ENCODE data around the gene JARID2.

- TF ChIP-seq JUNB (CRISPR knock-in tag; conservative IDR thresholded peaks at IDR 0.05) (no peak), MAZ (CRISPR knock-in tag; conservative IDR thresholded peaks at IDR 0.05 in 1 of 2, IDR thresholded peaks at IDR 0.05 in 1 of 2) (no peak), PKNOX1 (IDR thresholded peaks at IDR 0.05) (no peak), CAMTA2 (CRISPR knock-in tag; conservative IDR thresholded peaks at IDR 0.05) (no peak), ZNF354B (CRISPR knock-in tag; IDR thresholded peaks at IDR 0.05) (no peak), PHF21A (IDR thresholded peaks at IDR 0.05; ENCODE audit: borderline replicate concordance, low read depth) (no peak), ZNF239 (CRISPR knock-in tag; IDR thresholded peaks at IDR 0.05) (no peak), MECOM (CRISPR knock-in tag; IDR thresholded peaks at IDR 0.05) (no peak), JUN (IDR thresholded peaks at IDR 0.05; ENCODE audit: borderline replicate concordance, low read depth, low read length) (no peak), JUN (CRISPR knock-in tag; IDR thresholded peaks at IDR 0.05; ENCODE audit: borderline replicate concordance) (no peak), TARDBP (IDR thresholded peaks at IDR 0.05) (no peak)
- TF ChIP-seq, protein P1, sequence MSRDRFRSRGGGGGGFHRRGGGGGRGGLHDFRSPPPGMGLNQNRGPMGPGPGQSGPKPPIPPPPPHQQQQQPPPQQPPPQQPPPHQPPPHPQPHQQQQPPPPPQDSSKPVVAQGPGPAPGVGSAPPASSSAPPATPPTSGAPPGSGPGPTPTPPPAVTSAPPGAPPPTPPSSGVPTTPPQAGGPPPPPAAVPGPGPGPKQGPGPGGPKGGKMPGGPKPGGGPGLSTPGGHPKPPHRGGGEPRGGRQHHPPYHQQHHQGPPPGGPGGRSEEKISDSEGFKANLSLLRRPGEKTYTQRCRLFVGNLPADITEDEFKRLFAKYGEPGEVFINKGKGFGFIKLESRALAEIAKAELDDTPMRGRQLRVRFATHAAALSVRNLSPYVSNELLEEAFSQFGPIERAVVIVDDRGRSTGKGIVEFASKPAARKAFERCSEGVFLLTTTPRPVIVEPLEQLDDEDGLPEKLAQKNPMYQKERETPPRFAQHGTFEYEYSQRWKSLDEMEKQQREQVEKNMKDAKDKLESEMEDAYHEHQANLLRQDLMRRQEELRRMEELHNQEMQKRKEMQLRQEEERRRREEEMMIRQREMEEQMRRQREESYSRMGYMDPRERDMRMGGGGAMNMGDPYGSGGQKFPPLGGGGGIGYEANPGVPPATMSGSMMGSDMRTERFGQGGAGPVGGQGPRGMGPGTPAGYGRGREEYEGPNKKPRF (IDR thresholded peaks at IDR 0.05; ENCODE audit: low read depth, low read length) = no peak
Observed at GRCh38 chr6:15506066-15506465, 260.2 kb downstream of the JARID2 start.

Measured in K562 (cell line).